GM23248 (cell line): Measurements from ENCODE around the gene FXR2.

ENCODE experiments used
- EZH2 ChIP-seq: fragments of 200-600 bp; sonication (generic); IDR thresholded peaks from 2 replicates; pipeline ENCODE4 v1.6.1; 2018; ENCODE audit warnings: antibody characterized with exemption, mild to moderate bottlenecking; ENCODE audit not compliant: insufficient read depth, poor library complexity, severe bottlenecking
- EZH2phosphoT487 ChIP-seq: fragments of 200-600 bp; sonication (generic); IDR thresholded peaks from 2 replicates; pipeline ENCODE4 v1.6.1; 2018; ENCODE audit warnings: antibody characterized with exemption, moderate library complexity, mild to moderate bottlenecking, low read depth; ENCODE audit not compliant: insufficient read depth

DNA sequence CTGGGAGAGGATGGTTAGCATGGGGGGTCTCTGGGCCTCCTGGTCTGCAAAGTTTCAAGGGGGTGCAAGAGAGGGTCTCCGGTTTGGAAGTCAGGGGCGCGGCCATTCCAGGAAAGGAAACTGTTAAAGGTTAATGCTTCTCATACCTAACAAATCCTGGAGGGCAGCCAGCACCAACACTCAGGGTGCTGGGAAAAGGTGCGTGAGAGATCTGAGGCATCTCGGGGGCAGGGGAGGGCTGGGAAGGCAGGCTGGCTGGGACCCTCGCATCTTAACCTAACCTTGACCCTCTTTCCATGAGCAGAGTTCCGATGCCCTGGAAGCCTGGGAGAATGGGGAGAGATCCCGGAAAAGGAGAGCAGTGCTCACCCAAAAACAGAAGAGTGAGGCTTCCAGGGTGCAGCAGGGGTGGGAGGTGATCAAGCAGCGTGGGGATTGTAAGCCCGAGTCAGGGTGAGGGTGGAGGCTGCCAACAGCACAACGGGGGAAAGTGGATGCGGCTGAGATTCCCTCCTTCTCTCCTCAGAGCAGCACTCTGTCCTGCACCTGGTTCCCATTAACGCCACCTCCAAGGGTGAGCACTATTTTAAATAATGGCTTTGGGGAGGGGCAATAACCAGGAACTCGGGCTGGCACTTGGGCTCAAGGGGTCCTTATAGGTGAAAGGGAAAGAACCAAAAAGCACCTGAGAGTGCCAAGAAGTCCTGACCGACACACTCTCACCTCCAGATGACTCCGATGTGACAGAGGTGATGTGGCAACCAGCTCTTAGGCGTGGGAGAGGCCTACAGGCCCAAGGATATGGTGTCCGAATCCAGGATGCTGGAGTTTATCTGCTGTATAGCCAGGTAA is 55.2 kb downstream of the FXR2 start:
- TF ChIP-seq EZH2, result no peak
- TF ChIP-seq EZH2phosphoT487, result no peak
